ENCODE results near the gene GDF2.

Gene GDF2

DNA sequence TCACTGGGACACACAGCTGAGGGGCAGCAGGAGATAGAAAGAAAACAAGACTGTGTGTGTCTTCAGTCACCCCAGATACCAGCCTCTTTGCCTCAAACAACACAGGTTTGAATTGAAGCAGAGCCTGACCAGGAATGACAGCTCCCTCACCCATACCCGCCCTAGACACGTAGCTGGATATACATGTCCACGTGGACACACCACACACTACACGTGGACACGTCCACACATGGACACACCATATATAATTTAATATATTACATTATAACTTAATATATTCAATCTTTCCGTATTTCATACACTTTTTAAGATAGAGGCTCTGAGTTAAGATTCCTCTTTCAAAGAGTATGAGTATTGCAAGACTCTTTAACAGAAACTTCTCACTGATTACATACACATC lies 11.3 kb downstream of the GDF2 start:
- no peak for DNase-seq

DNA sequence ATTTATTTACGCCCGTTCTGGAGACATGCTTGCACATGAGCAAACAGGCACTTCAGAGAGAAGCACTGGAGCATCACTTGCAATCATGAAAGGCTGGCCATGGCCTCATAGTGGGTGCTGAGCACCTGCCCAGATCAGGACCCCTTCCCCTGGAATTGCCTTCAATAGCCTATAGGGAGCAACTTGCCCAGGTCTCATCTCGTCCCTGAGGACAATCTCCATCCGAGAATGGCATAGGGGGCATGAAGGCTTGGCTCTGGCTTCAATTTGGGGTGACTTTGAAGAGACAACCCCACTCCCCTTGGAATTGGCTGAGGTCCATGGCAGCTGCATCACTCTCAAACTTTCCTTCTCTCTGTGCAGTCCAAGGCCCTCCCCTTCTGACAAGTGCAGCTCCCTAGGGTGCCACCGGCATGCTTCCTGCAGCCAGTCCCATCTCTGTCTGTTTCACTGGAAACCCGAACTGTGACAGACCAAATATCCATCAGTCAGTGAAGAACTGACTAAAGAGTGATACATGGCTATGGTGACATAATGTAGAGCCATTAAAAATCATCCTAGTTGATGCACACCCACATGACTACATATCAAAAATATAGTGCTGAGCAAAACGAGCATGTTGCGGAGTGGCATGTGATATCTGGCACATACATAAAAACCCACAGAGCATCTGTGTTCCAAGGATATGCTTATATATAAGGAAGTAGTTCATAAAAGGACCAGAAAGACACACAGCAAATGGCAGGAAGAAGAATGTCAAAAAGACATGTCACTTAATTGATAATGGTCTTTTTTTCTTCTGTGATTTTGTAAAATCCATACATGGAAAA lies 12.4 kb downstream of the GDF2 start:
- no peak for DNase-seq

DNA sequence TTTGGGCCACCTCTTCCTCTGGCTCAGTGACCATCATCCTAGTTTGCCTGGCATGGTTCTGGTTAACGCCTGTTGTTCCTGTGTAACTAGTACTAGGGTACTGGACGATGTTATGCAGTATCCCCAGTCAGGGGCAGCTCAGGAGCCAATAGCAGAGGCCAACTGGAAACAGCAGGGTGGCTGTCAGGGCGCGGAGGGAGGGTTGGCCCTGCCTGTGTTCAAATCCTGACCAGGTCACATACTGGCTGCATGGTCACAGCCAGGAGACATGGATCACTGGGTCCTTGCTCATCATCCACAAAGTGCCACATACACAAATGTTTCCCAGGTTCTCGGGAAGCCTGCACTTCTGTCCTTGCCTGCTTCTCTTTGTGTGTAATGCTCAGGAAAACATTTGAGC lies 13.7 kb downstream of the GDF2 start:
- no peak for DNase-seq

DNA sequence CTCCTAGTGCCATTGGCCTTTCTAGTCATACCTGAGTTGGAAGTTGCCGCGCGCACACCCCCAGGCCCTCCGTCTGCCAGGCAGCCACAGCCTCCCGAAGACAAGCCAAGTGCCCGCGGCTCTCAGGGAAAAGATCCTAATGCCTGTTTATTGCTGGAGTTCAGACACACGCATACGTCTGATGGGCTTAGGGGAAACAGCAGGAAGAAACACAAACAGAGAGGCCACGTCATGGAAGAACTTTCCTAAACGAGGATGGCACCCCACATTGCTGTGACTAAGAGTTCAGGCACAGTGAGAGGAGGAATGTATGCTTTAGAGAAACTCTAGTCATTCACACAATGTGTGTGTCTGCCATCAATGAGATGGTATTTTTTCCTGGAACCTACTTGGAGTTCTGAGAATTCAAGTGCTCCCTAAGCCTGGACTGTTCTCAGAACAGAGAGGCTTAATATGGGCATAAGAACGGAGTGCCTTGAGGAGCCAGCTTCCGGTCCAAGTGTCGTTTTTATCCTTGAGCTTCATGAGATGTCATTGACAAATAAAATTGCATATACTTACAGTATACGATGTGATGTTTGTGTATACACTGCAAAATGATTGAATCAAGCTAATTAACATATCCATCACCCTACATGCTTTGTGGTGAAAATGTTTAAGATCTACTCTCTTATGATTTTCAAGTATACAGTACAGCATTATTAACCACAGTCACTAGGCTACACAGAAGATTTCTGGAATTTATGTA lies 14.3 kb downstream of the GDF2 start:
- DNase-seq = peak; percentile 59

DNA sequence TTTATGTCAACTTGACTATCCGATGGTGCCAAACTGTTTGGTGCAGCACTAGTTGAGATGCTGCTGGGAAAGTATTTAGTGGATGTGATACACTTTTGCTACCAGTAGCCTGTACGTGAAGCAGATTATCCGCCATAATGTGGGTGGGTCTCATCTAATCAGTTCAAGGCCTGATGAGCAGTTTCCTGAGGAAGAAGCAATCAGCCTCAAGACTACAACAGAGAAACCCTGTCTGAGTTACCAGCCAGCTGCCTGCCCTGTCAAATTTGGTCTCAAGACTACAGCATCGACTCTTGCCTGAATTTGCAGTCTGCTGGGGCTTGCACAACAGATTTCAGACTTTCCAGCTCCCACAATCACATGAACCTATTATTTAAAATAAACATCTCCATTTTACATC lies 15.1 kb downstream of the GDF2 start:
- DNase-seq = no peak

DNA sequence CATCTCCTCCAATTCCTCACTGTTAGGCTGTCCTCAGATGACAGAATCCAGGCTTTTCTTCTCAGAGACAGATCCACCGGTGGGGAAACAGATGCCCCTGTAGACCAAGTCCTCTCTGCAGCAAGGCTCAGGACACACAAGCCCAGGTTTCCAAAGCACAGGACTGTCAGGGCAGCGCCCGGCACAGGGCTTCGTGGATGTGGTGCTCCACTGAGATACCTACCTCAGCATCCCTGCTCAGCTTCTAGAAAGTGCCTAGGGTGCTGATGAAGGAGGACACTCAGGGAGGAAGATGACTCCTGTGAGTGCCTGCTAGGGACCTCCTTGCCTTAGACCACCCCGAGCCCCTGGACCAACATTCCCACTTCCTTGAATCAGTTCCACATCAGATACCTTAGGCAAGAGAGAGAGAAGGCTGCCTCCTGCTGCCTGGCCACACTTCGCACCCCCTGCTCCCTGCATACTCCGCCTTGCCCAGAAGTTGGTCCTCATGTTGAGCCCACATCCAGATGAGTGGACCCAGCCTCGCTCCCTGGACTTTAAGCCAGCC lies 17.0 kb downstream of the GDF2 start:
- DNase-seq = no peak

DNA sequence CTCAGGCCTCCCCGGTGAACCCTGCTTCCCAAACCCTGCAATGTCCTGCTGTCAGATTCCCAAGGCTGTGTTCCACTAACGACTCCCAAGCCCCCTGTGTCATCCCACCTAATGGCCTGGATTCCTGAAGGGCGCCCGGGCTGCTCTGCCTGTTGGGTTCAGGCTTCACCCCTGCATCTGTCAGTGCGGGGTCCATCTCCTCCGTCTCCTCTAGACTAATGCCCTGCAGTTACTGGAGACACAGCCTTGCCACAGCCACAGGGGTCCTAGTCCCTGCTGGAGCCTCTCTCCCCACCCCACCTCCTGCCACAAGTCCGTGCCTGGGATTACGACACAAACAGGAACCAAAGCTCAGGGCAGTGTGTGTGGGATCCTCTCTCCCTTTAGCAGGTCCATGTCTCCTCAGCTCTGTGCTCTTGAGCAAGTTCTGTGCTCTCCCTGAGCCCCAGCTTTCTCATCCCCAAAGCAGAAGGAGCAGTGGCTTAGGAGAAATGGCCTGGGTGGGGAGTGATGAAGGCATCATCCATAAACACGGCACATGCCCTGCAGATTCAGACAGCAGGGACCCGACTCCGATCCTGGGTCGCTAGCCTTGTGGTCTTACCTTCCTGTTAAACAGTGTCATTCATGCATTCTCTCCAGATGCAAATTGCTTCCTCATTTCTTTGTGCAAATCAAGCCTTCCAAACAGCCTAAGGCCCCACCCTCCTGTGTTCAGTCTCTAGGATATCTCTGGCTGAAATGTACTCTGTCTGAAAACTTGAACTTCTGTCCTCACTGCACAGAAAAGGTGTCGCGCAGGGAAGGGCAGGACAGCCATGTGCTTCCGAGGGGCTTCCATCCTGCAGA lies 17.7 kb downstream of the GDF2 start:
- no peak for DNase-seq

DNA sequence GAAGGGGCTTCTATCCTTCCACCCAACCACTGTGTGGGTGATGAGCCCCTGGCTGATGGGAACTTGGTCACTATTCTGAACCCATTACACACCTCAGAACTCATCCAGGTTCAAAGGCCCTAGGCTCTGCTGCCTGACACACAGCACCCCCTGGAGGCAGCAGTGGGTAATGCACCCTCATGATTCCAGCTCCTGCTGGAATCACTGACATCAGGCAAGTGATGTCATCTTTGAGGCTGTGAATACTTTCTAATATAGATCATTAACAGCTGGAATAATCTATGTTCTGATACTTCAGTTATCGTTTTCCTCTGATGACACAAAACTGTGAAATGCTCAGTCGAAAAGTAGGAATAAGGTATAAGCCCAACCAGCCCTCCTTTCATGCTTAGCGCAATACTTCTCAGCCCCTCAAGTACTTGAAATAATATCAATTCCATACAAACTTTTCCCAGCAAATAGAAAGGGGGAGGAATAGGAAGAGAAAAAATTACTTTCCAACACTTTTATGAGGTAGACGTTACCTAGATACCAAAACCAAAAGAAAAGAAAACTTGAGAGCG lies 18.4 kb downstream of the GDF2 start:
- peak; percentile 47 for DNase-seq

DNA sequence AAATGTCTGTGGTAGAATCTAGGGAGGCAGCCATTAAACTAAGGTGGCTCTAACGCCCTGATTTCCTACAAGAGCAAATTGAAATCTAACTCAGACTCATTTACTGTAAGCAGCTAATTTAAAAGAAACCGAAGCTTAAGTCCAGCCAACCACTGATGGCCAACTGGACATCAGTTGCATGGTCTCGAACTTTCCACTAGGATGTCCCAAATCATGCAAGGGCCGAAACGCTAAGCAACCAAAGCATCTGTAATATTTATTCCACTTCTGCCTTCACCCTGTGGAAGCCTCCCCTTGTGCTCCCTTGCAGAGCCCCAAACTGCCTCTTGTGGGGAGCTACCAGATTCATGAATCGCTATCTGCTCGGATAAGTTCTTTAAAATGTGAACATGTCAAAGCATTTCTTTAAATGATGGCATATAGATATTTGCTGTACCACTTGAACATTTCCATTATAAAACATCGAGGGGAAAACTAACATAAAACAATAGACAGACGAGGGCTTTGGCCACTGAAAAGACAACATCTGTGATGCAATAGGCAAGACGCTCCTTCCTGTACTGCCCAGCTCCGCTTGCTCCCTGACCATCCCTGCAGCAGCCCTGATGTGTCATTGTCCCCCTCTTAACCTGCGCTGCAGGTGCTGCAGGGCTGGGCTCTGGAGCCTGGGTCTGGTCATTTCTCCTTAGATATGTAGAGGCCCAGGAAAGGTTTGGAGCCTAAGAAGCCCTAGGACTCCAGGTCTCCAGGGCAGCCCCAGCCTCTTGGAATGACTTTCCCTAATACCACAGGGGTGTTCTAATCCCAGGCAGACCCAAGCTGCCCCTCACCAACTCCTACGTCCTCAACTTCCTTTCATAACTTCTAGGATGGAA lies 23.0 kb downstream of the GDF2 start:
- DNase-seq = no peak

DNA sequence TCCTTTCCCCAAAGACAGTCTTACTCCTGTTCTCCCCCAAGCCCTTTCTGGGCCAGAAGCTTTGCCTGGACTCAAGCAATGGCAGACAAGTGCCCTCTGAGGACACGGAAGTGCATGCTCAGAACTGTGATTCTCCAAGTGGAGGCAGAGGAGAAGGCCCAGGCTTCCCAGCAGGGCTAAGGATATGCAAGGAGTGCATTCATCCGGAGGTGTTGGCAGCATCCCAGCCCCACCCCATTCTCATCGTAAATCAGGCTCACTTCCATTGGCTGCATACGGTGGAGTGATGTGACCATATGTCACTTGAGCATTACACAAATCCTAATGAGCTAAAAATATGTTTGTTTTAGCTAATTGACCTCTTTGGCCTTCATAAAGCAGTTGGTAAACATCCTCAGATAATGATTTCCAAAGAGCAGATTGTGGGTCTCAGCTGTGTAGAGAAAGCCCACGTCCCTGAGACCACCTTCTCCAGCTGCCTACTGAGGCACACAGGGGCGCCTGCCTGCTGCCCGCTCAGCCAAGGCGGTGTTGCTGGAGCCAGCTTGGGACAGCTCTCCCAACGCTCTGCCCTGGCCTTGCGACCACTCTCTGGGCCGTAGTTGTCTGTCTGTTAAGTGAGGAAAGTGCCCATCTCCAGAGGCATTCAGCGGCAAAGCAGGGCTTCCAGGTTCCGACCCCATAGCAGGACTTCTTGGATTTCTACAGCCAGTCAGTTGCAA lies 24.5 kb downstream of the GDF2 start:
- DNase-seq = no peak

DNA sequence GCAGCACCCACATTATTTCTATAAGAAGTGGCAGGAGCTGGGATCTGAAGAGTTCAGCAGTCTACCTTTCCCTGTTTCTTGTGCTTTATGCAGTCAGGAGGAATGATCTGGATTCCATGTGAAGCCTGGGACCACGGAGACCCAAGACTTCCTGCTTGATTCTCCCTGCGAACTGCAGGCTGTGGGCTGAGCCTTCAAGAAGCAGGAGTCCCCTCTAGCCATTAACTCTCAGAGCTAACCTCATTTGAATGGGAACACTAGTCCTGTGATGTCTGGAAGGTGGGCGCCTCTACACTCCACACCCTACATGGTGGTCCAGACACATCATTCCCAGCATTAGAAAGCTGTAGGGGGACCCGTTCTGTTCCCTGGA lies 25.0 kb downstream of the GDF2 start:
- DNase-seq = no peak

DNA sequence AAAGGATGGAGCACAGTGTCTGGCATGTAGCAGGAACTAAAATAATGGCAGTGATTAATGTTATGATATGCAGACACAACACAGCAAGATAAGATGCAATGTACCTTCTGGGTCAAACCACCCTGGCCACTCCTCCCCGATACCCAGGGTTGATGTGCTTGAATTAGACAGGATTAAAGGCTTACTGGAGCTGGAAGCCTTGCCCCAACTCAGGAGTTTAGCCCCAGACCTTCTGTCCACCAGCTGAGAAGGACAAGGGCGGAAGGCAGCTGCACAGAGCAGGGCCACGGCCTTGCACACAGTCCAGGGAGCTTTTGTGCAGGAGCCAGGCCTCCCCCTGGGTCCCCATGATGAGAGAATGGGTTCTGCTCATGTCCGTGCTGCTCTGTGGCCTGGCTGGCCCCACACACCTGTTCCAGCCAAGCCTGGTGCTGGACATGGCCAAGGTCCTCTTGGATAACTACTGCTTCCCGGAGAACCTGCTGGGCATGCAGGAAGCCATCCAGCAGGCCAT lies 25.9 kb downstream of the GDF2 start, which contains the start of gene RBP3:
Gene RBP3, plus strand, starts transcription at position 226 of the 514 bp plus-strand sequence. Its CDS starts 122 bp downstream, at position 348.
- no peak for DNase-seq

DNA sequence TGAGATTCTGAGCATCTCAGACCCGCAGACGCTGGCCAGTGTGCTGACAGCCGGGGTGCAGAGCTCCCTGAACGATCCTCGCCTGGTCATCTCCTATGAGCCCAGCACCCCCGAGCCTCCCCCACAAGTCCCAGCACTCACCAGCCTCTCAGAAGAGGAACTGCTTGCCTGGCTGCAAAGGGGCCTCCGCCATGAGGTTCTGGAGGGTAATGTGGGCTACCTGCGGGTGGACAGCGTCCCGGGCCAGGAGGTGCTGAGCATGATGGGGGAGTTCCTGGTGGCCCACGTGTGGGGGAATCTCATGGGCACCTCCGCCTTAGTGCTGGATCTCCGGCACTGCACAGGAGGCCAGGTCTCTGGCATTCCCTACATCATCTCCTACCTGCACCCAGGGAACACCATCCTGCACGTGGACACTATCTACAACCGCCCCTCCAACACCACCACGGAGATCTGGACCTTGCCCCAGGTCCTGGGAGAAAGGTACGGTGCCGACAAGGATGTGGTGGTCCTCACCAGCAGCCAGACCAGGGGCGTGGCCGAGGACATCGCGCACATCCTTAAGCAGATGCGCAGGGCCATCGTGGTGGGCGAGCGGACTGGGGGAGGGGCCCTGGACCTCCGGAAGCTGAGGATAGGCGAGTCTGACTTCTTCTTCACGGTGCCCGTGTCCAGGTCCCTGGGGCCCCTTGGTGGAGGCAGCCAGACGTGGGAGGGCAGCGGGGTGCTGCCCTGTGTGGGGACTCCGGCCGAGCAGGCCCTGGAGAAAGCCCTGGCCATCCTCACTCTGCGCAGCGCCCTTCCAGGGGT lies 26.6 kb downstream of the GDF2 start:
- DNase-seq = no peak

DNA sequence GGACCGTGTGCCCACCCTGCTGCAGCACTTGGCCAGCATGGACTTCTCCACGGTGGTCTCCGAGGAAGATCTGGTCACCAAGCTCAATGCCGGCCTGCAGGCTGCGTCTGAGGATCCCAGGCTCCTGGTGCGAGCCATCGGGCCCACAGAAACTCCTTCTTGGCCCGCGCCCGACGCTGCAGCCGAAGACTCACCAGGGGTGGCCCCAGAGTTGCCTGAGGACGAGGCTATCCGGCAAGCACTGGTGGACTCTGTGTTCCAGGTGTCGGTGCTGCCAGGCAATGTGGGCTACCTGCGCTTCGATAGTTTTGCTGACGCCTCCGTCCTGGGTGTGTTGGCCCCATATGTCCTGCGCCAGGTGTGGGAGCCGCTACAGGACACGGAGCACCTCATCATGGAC lies 27.3 kb downstream of the GDF2 start:
- no peak for DNase-seq

DNA sequence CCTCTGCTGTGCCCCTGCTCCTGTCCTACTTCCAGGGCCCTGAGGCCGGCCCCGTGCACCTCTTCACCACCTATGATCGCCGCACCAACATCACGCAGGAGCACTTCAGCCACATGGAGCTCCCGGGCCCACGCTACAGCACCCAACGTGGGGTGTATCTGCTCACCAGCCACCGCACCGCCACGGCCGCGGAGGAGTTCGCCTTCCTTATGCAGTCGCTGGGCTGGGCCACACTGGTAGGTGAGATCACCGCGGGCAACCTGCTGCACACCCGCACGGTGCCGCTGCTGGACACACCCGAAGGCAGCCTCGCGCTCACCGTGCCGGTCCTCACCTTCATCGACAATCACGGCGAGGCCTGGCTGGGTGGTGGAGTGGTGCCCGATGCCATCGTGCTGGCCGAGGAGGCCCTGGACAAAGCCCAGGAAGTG lies 27.7 kb downstream of the GDF2 start:
- DNase-seq = no peak

DNA sequence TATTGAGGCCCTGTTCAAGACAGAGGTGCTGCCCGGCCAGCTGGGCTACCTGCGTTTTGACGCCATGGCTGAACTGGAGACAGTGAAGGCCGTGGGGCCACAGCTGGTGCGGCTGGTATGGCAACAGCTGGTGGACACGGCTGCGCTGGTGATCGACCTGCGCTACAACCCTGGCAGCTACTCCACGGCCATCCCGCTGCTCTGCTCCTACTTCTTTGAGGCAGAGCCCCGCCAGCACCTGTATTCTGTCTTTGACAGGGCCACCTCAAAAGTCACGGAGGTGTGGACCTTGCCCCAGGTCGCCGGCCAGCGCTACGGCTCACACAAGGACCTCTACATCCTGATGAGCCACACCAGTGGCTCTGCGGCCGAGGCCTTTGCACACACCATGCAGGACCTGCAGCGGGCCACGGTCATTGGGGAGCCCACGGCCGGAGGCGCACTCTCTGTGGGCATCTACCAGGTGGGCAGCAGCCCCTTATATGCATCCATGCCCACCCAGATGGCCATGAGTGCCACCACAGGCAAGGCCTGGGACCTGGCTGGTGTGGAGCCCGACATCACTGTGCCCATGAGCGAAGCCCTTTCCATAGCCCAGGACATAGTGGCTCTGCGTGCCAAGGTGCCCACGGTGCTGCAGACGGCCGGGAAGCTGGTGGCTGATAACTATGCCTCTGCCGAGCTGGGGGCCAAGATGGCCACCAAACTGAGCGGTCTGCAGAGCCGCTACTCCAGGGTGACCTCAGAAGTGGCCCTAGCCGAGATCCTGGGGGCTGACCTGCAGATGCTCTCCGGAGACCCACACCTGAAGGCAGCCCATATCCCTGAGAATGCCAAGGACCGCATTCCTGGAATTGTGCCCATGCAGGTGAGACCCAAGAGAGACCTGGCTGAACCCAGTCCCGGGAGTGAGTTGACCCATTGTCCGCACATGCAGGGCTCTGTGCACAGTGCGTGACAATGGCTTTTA lies 28.7 kb downstream of the GDF2 start:
- no peak for DNase-seq

DNA sequence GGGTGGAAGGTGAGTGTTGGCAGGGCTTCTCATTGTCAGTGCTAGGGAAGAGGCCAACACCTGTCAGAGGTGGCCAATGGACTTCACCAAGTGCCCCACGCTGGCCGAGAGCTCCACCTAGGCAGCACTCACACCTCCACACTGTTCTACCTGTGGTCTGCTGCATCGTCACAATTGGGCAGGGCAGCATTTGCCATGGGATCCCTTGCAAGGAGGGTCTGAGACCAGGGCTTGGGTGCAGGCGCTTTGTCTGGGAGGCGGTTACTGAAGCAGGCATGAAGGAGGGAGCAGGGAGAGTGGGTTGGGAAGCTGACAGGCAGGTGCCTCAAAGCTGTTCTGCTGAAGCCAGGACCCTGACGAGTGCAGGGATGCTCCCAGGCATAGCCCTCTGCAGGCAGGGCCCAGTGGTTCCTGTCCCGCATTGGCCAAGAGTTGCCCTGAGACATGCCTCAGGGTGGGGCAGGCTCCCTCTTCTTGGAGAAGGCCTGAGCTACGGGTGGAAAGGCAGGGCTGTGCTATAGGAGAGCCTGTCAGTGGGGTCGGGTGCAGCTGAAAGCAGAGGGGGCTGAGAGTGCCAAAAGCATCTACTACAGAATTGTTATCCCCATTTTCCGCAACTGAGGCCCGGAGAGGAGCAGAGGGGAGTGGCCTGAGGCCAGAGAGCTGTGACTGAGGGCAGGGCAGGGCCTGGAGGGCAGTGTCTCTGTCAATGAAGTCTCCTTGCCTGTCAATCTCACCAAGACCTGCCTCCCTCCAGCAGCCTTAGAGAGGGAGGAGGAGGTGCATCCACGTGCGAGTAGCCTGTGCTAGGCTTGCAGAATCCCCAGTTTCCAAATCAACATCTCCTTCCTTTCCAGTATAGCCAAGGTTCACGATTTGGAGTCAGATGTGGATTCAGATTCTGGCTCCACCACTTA lies 29.9 kb downstream of the GDF2 start:
- DNase-seq = no peak
